Caki2 (cell line): ENCODE results near the gene ELOVL5. TPM values are rescaled to one million over a fixed set of nuclear protein-coding genes. Genes with fewer than 3 reads are reported as not detected.
"Not testable (repeated sequence)": the region's sequence is repeated elsewhere in the genome, so short reads cannot be mapped to it uniquely, and the experiment has no call there.

Experiments used
- DNase-seq: peaks from one replicate; pipeline ENCODE4 v3.0.0-alpha.2; 2015; ENCODE audit warnings: low read depth
- in situ Hi-C: cut with HindIII; loops from 2 replicates; pipeline ENCODE4 v1.10.0; 2016; ENCODE audit warnings: low sequenced_read_pairs, low pct_unique_long_range_greater_than_20kb, mixed read lengths
- total RNA-seq: library from RNA; depleted of rRNA; stranded (reverse); fragments of >200 nt; shearing (Covaris generic); gene quantifications from 2 replicates; pipeline ENCODE4 v1.2.3, GENCODE V29; 2014; ENCODE audit warnings: low replicate concordance

ELOVL5 gene
- total RNA-seq, 1 experiment from 2014 or later = 13.0 TPM

- in situ Hi-C loops = no loop called here
- DNase-seq = no peak
These were observed 34.9 kb downstream of the ELOVL5 start for GRCh38 chr6:53313784-53314400.

DNA sequence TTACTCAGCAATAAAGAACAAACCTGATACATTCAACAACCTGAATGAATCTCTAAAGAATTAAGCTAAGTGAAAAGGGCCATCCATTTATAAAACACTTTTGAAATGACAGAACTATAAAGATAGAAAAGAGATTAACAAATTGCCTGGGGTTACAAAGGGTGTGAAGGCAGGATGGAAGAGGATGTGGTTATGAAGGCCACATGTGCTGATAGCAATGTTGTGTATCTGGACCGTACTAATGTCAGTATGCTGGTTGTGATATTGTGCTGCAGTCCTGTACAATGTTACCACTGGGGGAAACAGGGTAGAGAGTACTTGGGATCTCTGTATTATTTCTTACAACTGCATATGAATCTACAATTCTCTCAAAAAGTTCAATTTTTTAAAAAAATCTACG lies 36.4 kb downstream of the ELOVL5 start:
- no peak for DNase-seq
- in situ Hi-C loops = no loop called here

- no peak for DNase-seq
- in situ Hi-C loops = no loop called here
These were observed 37.2 kb downstream of the ELOVL5 start for GRCh38 chr6:53311586-53311935.

- in situ Hi-C loops = no loop called here
- no peak for DNase-seq
These were observed 37.8 kb downstream of the ELOVL5 start for GRCh38 chr6:53310771-53311585.

DNA sequence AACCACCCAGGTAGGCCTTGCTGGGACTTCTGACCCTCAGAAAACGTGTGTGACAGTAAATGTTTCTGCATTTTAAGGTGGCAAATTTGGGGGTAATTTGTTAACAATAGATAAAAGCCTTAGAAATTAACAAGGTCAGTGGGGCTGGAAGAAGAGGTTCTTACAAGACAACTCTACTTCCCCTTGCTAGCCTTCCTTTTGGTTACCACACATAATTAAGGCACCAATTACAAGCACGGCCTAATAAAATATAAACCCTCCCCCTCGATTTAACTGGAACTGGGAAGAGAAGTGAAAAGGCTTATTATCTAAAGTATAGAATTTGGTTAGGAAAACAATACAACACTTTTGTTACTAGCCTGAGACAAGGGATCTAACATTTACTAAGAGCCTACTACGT lies 38.8 kb downstream of the ELOVL5 start:
- DNase-seq = no peak
- in situ Hi-C loops = no loop called here

- in situ Hi-C loops = no loop called here
These were observed 39.5 kb downstream of the ELOVL5 start for GRCh38 chr6:53309059-53309900.

GRCh38 chr6:53306819-53307347 lies 41.9 kb downstream of the ELOVL5 start:
- peak; percentile 80 for DNase-seq
- in situ Hi-C loops = no loop called here

More at GRCh38 chr6:53309059-53309900, 39.5 kb downstream of the ELOVL5 start:
- DNase-seq = no peak

- DNase-seq, in situ Hi-C loops: not testable (repeated sequence)
These were observed 42.5 kb downstream of the ELOVL5 start for GRCh38 chr6:53306217-53306616.

DNA sequence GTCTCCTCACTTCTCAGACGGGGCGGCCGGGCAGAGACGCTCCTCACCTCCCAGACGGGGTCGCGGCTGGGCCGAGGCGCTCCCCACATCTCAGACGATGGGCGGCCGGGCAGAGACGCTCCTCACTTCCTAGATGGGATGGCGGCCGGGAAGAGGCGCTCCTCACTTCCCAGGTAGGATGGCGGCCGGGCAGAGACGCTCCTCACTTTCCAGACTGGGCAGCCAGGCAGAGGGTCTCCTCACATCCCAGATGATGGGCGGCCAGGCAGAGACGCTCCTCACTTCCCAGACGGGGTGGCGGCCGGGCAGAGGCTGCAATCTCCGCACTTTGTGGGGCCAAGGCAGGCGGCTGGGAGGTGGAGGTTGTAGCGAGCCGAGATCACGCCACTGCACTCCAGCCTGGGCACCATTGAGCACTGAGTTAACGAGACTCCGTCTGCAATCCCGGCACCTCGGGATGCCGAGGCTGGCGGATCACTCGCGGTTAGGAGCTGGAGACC lies 43.2 kb downstream of the ELOVL5 start:
- DNase-seq, in situ Hi-C loops: not testable (repeated sequence)

GRCh38 chr6:53304953-53305352 lies 43.8 kb downstream of the ELOVL5 start:
- DNase-seq, in situ Hi-C loops: not testable (repeated sequence)

DNA sequence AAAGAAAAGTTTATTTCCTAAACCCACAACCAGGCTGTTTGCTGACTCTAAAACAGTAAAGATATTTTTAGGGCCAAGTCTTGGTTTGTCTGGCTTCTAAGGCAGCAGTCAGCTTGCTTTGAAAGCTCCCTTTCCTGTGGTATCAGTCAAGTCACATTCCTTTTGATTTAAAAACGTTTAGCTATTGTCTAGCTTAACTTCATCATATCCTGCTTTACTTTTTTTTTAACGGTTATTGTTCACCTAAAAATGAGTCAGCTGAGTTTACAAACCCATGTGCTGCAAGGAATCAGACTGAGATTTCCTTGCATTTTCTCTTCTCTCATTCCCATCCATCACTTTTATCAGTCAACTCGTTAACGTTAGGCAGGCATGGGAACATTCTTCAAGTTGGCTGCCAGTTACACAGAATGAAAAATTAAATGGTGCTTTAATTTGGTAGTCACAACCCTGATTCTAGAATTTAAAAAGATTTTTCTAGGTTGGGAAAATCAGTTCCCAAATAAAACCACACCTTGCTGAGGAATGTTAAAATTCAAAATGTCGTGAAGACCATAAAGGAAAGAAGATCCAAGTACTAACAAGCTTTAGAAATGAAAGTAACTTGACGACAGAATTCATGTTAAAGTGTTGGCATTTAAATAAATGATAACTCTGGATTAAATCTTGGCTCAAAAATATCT lies 45.9 kb downstream of the ELOVL5 start:
- peak; percentile 64 for DNase-seq
- in situ Hi-C loops = no loop called here

DNA sequence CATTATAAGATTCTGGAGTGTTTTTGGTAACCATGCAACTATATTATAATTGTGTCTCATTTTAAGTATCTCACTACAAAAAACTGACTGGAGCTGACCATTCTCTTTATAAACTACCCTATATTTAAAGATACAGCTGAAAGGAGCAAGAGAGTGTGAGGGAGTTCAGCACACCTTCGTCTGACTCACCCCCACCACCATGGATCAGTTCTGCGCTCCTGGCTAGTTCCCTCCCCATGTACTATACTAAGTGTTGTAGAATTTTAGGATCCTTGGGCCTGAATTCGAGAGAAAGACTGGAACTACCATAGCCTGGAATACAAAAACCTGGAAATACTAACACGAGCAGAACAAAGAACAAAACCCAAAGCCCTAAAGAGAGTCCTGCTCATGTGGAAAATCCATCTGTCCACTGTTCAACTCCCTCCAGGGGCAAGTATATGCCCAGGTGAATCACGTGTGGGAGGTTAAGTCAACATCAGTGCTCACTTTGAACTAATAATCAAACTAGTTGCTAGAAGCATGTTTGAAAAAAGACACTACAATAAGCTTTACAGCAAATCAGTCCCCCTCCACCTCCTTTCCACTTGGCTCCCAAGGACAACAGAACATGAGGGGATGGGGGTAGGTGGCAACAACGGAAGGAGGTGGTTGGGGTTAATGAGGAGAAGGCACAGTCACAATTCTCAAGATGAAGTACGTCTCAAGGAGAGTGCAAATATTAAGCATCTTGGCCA lies 46.8 kb downstream of the ELOVL5 start:
- DNase-seq = no peak

GRCh38 chr6:53300656-53301551 lies 47.8 kb downstream of the ELOVL5 start:
- in situ Hi-C loops = no loop called here
- no peak for DNase-seq

More for the DNA sequence above, 46.8 kb downstream of the ELOVL5 start:
- in situ Hi-C loops = no loop called here

- no peak for DNase-seq
- in situ Hi-C loops = no loop called here
These were observed 49.3 kb downstream of the ELOVL5 start for GRCh38 chr6:53299331-53300005.

DNA sequence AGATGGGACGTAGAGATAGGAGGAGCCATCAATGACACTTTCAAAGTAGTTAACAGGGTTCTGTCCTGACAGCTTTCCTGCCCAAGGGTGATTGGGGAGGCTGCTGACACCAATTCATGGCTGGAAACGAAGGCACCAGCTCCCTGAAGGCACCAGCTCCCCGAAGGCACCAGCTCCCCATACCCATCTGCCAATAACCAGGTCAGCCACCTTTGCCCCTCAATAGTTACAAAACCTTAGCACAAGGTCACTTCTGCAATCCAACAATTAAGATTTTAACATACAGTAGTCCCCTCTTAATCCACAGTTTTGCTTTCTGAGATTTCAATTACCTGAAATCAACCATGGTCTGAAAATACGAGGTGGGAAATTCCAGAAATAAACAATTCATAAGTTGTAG lies 51.7 kb downstream of the ELOVL5 start:
- in situ Hi-C loops = no loop called here
- DNase-seq = no peak

- DNase-seq = no peak
- in situ Hi-C loops = no loop called here
These were observed 53.6 kb downstream of the ELOVL5 start for GRCh38 chr6:53295176-53295575.
